Measurements from ENCODE around the gene ZNF560.
"Not testable (repeated sequence)": the region's sequence is repeated elsewhere in the genome, so short reads cannot be mapped to it uniquely, and the experiment has no call there.

GRCh38 chr19:9539201-9539600 lies 40.8 kb upstream of the ZNF560 start:
- not testable (repeated sequence) for TF ChIP-seq CTCF (IDR thresholded peaks at IDR 0.05; ENCODE audit: insufficient read depth, low read length); REST (IDR thresholded peaks at IDR 0.05; ENCODE audit: insufficient replicate concordance, low read depth)

All from HL-60 (cell line).